ENCODE data around the gene SNED1. TPM values are rescaled to one million over a fixed set of nuclear protein-coding genes. Genes with fewer than 3 reads are reported as not detected.

SNED1 gene
- total and polyA plus RNA-seq, 2 donors = 3.2 to 7.1 TPM

DNA sequence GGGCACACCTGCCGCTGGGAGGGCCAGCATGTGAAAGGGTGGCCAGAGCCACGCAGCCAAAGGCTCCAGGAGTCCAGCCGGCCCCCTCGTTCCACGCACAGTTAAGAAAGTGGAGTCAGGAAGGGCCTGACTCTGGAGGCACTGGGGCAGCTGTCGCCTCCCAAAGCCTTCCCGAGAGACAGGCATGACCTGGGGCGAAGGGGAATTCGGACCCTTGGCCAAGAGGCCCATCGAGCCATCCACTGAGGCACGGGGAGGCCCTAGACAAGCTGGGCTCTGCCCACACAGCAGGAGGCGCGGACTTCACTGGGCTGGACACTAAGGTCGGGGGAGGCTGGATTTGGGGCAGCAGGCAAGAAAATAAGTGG is 38.5 kb upstream of the SNED1 start:
- no peaks in the 10 kb centered on the region for H3K36me3 ChIP-seq (ENCODE audit: control insufficient read depth in 2 of 2, insufficient read depth in 2 of 2, low read length in 1 of 2)
- no peak for DNase-seq (ENCODE audit: low read depth in 6 of 9, low spot score in 9 of 9)
- no peak overlapping the region for H3K27ac ChIP-seq (ENCODE audit: low read depth in 1 of 2, low read length in 1 of 2)
- H3K4me3 ChIP-seq (ENCODE audit: low read length in 2 of 2) = no peak overlapping the region
- 98% methylated on average over 14 of the region's 14 CpGs for WGBS
- peaks cover 0 to 2% of the 10 kb centered on the region in 2 donors for H3K4me1 ChIP-seq (ENCODE audit: control insufficient read depth in 2 of 2, insufficient read depth in 2 of 2, low read length in 2 of 2)
- peaks cover 0 to 33% of the 10 kb centered on the region in 2 donors for H3K27me3 ChIP-seq (ENCODE audit: control insufficient read depth in 2 of 2, insufficient read depth in 1 of 2, low read length in 1 of 2)
- no peaks in the 10 kb centered on the region for H3K9me3 ChIP-seq (ENCODE audit: control insufficient read depth in 2 of 2, insufficient read depth in 1 of 2, low read length in 1 of 2)

- H3K36me3 ChIP-seq (ENCODE audit: control insufficient read depth in 2 of 2, insufficient read depth in 2 of 2, low read length in 1 of 2) = no peaks in the 10 kb centered on the region
- H3K4me3 ChIP-seq (ENCODE audit: low read length in 2 of 2) = no peak overlapping the region
- H3K27ac ChIP-seq (ENCODE audit: low read depth in 1 of 2, low read length in 1 of 2) = no peak overlapping the region
- peaks cover 0 to 28% of the 10 kb centered on the region in 2 donors for H3K27me3 ChIP-seq (ENCODE audit: control insufficient read depth in 2 of 2, insufficient read depth in 1 of 2, low read length in 1 of 2)
- WGBS = 51% methylated on average over 28 of the region's 28 CpGs
- H3K9me3 ChIP-seq (ENCODE audit: control insufficient read depth in 2 of 2, insufficient read depth in 1 of 2, low read length in 1 of 2) = no peaks in the 10 kb centered on the region
- peak in 1 of 9 donors; percentile 16 for DNase-seq (ENCODE audit: low read depth in 6 of 9, low spot score in 9 of 9)
- H3K4me1 ChIP-seq (ENCODE audit: control insufficient read depth in 2 of 2, insufficient read depth in 2 of 2, low read length in 2 of 2) = peaks cover 0 to 2% of the 10 kb centered on the region in 2 donors
Observed at GRCh38 chr2:240960309-240960970, 38.0 kb upstream of the SNED1 start.

GRCh38 chr2:240960971-240961876 is 37.2 kb upstream of the SNED1 start:
- Histone ChIP-seq H3K9me3 (ENCODE audit: control insufficient read depth in 2 of 2, insufficient read depth in 1 of 2, low read length in 1 of 2) (no peaks in the 10 kb centered on the region), H3K4me3 (ENCODE audit: low read length in 2 of 2) (no peak overlapping the region), H3K36me3 (ENCODE audit: control insufficient read depth in 2 of 2, insufficient read depth in 2 of 2, low read length in 1 of 2) (no peaks in the 10 kb centered on the region), H3K27ac (ENCODE audit: low read depth in 1 of 2, low read length in 1 of 2) (no peak overlapping the region), H3K27me3 (ENCODE audit: control insufficient read depth in 2 of 2, insufficient read depth in 1 of 2, low read length in 1 of 2) (peaks cover 0 to 22% of the 10 kb centered on the region in 2 donors), H3K4me1 (ENCODE audit: control insufficient read depth in 2 of 2, insufficient read depth in 2 of 2, low read length in 2 of 2) (peaks cover 0 to 2% of the 10 kb centered on the region in 2 donors)
- WGBS = 85% methylated on average over 27 of the region's 27 CpGs
- no peak for DNase-seq (ENCODE audit: low read depth in 6 of 9, low spot score in 9 of 9)

- Histone ChIP-seq H3K4me1 (ENCODE audit: control insufficient read depth in 2 of 2, insufficient read depth in 2 of 2, low read length in 2 of 2) (peaks cover 0 to 2% of the 10 kb centered on the region in 2 donors), H3K27me3 (ENCODE audit: control insufficient read depth in 2 of 2, insufficient read depth in 1 of 2, low read length in 1 of 2) (peaks cover 0 to 22% of the 10 kb centered on the region in 2 donors), H3K27ac (ENCODE audit: low read depth in 1 of 2, low read length in 1 of 2) (no peak overlapping the region), H3K9me3 (ENCODE audit: control insufficient read depth in 2 of 2, insufficient read depth in 1 of 2, low read length in 1 of 2) (no peaks in the 10 kb centered on the region), H3K4me3 (ENCODE audit: low read length in 2 of 2) (no peak overlapping the region), H3K36me3 (ENCODE audit: control insufficient read depth in 2 of 2, insufficient read depth in 2 of 2, low read length in 1 of 2) (no peaks in the 10 kb centered on the region)
- 87% methylated on average over 12 of the region's 12 CpGs for WGBS
- DNase-seq (ENCODE audit: low read depth in 6 of 9, low spot score in 9 of 9) = no peak
Observed at GRCh38 chr2:240961910-240962299, 36.5 kb upstream of the SNED1 start.

DNA sequence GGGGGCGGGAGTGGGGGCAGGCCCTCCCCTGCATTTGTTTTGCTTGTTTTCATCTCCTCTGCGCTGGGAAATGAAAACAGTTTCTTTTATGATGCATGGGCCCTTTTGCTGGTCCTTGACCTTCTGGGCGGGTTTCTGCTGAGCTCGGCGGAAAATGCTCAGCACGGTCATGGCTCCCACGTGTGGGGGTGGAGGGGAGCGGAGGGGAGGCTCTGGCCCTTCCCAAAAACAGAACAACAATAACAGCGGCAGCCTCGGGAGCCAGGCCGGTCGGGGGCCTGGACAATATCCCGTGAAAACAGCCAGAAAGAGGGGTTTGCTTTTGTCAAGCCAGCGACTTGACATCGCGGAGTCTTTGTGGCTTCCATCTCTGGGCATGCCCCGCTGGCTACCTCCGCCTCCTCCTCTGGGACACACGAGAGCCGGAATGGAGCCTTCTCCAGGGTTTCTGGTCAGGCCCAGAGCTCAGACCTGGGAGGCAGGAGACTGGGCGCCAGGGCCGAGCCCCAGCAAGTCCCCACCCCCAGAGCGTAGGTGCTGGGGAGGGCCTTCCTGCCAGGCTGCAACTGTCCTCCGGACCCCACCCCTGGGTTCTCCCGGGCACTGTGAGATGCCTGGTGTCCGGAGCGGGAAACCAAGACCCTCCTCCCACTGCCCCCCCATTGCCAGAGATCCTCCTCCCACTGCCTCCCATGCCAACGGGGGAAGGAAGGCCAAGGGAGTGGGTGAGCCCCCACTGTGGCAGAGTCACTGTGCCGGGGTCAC is 35.9 kb upstream of the SNED1 start:
- Histone ChIP-seq H3K27ac (ENCODE audit: low read depth in 1 of 2, low read length in 1 of 2) (peak overlapping the region in 1 of 2 donors; percentile 12), H3K4me3 (ENCODE audit: low read length in 2 of 2) (no peak overlapping the region), H3K27me3 (ENCODE audit: control insufficient read depth in 2 of 2, insufficient read depth in 1 of 2, low read length in 1 of 2) (peaks cover 0 to 22% of the 10 kb centered on the region in 2 donors), H3K9me3 (ENCODE audit: control insufficient read depth in 2 of 2, insufficient read depth in 1 of 2, low read length in 1 of 2) (no peaks in the 10 kb centered on the region), H3K4me1 (ENCODE audit: control insufficient read depth in 2 of 2, insufficient read depth in 2 of 2, low read length in 2 of 2) (peaks cover 0 to 2% of the 10 kb centered on the region in 2 donors), H3K36me3 (ENCODE audit: control insufficient read depth in 2 of 2, insufficient read depth in 2 of 2, low read length in 1 of 2) (no peaks in the 10 kb centered on the region)
- no peak for DNase-seq (ENCODE audit: low read depth in 6 of 9, low spot score in 9 of 9)
- 90% methylated on average over 29 of the region's 29 CpGs for WGBS

DNA sequence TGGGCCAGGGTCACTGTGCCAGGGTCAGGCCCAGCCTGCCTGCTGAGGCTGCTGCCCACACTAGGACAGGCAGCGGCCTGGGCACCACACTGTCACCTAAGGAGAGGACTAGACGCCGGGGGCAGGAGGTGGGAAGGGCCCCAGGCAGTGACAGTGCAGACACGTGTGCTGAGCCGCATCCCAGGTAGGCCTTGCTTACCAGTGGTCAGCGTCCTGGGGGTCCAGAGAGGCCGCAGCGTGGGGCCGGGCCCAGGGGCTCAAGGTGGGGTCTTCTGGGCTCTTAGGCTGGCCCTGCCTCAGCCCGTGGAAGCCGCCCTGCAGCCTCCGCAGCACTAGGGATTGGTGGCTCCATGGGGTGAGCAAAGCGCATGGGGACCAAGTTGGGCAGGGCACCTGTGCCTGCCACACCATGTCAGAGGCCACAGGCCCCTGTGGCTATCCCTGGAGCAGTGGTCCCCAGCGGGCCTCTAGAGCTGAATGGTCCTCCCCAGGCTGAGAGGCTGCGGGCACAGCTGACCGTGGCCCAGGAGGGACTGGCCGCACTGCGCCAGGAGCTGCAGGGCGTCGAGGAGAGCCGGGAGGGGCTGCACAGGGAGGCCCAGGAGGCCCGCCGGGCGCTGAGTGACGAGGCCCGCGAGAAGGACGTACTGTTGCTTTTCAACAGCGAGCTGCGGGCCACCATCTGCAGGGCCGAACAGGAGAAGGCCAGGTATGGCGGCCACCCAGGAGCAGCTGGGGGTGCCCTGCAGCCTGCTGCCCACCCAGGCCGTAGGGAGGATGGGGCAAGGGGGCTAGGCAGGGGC is 35.2 kb upstream of the SNED1 start:
- Histone ChIP-seq H3K4me3 (ENCODE audit: low read length in 2 of 2) (no peak overlapping the region), H3K9me3 (ENCODE audit: control insufficient read depth in 2 of 2, insufficient read depth in 1 of 2, low read length in 1 of 2) (no peaks in the 10 kb centered on the region), H3K36me3 (ENCODE audit: control insufficient read depth in 2 of 2, insufficient read depth in 2 of 2, low read length in 1 of 2) (no peaks in the 10 kb centered on the region), H3K27ac (ENCODE audit: low read depth in 1 of 2, low read length in 1 of 2) (no peak overlapping the region), H3K4me1 (ENCODE audit: control insufficient read depth in 2 of 2, insufficient read depth in 2 of 2, low read length in 2 of 2) (peaks cover 0 to 2% of the 10 kb centered on the region in 2 donors), H3K27me3 (ENCODE audit: control insufficient read depth in 2 of 2, insufficient read depth in 1 of 2, low read length in 1 of 2) (peaks cover 0 to 22% of the 10 kb centered on the region in 2 donors)
- no peak for DNase-seq (ENCODE audit: low read depth in 6 of 9, low spot score in 9 of 9)
- 95% methylated on average over 33 of the region's 33 CpGs for WGBS

GRCh38 chr2:240963868-240964703 is 34.3 kb upstream of the SNED1 start:
- WGBS = 95% methylated on average over 20 of the region's 20 CpGs
- no peaks in the 10 kb centered on the region for H3K9me3 ChIP-seq (ENCODE audit: control insufficient read depth in 2 of 2, insufficient read depth in 1 of 2, low read length in 1 of 2)
- no peak overlapping the region for H3K4me3 ChIP-seq (ENCODE audit: low read length in 2 of 2)
- H3K27ac ChIP-seq (ENCODE audit: low read depth in 1 of 2, low read length in 1 of 2) = no peak overlapping the region
- peaks cover 0 to 22% of the 10 kb centered on the region in 2 donors for H3K27me3 ChIP-seq (ENCODE audit: control insufficient read depth in 2 of 2, insufficient read depth in 1 of 2, low read length in 1 of 2)
- peaks cover 0 to 2% of the 10 kb centered on the region in 2 donors for H3K4me1 ChIP-seq (ENCODE audit: control insufficient read depth in 2 of 2, insufficient read depth in 2 of 2, low read length in 2 of 2)
- H3K36me3 ChIP-seq (ENCODE audit: control insufficient read depth in 2 of 2, insufficient read depth in 2 of 2, low read length in 1 of 2) = no peaks in the 10 kb centered on the region
- DNase-seq (ENCODE audit: low read depth in 6 of 9, low spot score in 9 of 9) = no peak
